Activated CD8-positive, alpha-beta memory T cell treated with anti-CD3 and anti-CD28 coated beads for 48 hours (primary cell): Measurements from ENCODE around the gene ACSS1.

Experiments
- DNase-seq, 3 experiments: peaks; one replicate each; pipeline ENCODE4 v3.0.0-alpha.2; 2020; ENCODE audit warnings: low read depth in 2 of 3, low spot score in 2 of 3

ACSS1 gene

DNA sequence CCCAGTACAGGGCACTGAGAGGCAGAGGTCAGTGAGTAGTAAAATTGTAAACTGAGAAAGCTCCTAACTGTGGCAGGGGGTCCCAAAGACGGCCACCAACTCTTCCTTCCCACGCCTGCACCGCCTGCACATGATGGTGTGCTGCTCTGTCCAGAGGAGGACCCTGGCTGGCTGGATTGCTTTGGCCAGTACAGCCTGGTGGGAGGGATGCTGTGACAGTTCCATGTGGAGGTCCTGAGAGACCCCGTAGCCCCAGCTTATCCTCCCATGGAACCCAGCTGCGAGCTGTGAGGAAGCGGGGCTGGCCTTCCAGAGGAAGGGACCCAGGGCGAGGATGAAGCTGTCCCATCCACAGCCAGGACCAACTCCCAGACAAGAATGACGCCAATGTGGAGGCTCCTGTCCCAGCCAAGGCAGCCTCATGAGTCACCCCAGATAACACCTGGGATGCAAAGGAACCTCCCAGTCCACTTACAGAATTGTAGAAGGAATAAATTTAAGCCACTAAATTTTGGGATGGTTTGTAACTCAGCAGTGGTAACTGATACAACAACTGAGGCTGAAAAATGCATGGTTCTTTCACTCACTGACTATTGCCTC is 2.0 kb upstream of the ACSS1 start:
- DNase-seq = no peak

DNA sequence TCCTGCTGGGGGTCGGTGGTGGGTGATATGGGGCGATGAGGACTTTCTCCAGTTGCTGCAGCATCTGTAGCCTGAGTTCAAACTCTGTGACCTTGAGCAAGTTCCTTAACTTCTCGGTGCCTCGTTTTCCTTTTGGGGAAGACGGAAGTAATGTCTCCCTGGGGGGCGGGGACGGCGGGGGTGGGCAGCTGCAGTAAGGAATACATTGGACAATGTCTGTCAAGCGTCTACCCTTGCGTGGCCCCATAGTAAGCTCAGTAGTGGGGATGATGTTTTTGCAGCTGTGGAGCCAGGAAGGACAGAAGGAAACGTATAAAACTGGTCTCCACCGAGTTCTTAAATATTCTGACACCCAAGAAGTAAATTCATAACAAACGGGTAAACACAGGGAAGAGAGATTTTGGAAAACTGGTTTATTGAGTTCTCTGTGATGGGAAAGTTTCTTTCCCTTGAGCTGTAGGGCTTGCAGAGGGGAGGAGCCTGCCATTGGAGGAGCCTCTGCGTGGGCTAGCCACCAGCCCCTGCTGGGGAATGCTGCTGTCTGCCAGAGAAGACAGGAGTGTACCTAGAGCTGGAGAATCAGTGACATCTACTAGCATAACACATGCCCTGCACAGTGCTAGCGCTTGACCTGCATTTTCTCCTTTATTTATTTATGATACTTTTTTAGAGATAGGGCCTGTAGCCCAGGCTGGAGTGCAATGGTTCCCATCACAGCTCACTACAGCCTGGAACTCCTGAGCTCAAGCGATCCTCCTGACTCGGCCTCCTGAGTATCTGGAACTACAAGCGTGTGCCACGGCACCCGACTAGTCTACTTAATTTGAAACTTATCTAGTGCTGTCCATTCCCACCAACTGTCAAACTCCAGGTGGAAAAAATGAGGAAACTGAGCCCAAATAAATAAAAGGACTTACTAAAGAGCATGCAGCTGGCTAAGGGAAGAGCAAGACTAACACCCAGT is 1.2 kb upstream of the ACSS1 start:
- DNase-seq = no peak

DNA sequence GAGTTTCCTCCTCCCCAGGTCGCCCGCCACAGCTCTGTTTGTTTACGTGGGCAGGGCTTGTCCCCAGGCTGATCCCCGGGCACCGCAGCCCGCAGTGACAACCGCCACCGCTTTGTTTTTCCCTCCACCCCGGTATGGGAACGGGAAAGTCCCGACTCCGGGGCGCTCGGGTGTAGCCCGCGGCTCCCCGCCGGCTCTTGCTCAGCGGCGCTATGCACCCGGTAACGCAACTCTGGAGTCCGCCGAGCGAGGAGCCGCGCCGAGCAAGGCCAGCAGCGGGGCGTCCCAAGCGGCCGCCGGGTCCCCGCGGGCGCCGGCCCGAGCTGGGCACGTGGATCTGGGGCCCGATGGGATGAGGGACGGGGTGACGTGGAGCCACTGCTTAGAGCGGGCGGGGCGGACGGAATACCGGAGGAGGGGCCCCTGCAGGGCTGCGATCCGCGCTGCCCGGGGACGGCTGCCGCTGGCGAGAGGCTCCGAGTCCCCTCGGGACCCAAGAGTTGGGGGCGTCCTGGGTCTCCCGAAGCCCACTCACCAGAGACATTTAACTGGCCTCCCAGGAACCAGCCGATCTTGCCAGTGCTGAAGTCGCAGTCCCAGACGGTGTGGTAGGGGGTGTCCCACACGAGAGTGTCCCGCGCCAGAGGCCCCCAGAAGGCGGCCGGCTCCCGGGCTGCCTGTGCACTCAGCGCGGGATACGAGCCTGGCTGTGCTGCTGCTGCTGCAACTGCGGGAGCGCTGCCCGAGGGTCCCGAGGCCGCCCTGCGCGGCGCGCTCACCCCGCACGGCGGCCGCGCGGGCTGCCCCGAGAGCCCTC is 497 bp downstream of the ACSS1 start:
- DNase-seq = peak; percentile 45 to 65 (median 65)

DNA sequence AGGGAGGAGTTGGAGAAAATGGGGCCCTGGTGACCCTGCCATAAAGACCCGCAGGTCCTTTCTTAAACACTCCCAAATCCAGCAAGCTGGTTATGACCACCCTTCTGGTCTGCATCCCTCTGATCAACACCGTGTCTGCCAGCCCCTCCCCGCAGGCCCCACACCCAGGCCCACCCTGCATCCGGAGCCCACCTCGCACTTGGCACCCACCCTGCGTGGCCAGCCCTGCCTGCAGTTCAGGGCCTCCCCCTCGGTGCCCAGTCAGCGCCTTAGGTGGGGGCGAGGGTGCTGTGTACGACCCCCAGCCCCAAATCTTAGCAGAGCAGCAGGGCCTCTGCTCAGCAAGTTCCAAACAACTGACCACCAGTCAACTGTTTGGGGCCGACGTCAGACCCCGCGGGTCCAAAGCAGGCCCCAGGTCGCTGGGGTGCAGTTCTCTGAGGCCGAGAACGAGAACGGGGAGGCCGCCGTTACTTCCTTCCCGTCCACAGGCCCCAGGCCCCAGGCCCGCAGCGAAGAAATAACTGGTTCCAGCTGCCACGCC is 1.2 kb downstream of the ACSS1 start:
- DNase-seq = no peak

DNA sequence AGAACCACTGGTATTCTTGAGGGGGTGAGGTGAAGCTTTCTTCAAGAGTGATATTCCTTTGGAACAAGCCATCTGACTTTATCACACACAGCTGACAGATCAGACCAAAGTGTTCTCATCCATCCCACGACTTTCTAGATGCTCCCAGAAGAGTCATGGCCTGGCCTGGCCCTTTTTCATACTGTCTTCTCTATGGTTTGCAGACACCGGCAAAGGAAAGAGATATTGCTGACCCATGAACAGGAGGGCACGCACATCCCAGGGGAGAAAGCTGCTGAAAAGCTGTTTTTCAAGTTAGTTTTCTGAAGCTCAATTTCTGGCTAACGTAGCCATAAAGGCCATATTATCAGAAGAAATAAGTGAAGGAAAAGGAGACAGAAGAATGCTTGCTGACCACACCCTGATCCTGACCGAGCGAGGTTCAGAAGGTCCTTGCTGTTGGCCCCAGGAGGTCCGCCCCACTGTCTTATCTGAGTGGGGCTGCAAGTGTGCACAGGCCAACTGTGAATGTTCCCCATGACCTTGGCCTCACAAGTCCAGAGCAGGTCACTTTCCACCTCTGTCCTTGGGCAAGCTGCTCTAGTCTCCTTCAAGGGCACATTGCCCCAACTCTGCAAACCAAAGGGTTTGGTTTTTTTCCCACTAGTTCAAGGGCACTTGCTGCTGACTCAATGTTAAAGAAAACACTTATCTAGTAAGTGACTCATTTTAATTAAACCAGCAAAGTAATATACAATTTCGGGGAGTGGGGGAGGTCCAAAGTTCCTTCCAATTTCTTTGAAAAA is 2.0 kb downstream of the ACSS1 start:
- no peak for DNase-seq

DNA sequence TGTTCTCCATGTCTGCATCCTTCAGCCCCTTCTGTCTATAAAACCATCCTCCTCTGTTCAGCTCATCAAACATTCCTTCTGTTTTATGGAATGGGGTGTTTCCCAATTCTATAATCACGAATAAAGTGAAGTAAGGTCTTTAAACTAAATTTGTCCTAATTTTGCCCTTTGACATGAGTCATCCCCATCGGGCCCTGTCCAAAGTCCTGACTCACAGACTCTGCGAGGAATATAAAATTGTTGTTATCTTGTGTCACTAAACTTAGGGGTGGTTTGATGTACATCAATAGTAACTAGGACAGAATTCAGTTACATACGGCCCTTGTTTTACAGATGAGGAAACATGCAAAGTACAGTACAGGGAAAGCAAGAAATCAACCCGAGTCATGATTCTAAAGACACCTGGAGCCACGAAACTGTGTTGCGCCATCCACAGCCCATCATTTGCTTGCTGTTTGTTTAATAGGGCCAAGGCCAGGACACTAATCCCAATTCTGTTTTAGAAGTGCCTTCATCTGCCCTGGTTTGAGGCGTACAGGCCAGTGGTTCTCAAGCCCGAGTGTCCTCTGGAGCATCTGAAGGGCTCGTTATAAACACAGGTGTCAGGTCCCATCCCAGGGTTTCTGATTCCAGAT is 2.8 kb downstream of the ACSS1 start:
- no peak for DNase-seq

DNA sequence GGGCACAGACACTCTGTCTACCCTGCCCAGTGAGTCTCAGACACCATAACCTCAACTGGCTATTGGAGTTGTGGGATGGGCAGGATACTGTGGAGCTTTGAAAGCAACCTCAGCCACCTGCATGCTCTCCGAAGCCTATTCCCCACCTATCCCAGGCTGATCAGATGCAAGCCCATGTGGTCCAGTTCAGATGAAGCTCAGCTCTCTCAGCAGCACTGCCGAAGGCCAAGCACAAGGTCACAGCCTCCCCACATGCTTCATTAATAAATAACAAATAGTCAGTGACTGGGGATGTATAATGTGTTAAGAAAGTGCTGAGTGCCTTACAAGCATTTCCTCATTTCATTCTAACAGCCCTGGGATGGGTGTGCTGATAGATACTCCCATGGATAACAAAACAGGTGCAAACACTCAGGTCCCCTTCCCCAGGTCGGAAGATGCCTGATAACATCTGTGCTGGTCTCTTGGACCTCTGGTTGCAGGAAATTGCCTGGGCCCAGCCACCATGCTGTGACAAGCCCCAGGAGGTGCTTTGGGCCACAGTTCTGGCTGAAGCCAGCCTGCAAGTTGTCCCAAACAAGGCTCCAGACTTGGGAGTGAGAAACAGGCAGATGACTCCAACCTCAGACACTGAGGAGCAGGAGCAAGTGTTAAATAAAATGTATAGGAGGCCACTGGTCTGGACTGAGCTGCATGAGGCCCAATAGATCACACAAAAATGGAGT is 3.7 kb downstream of the ACSS1 start:
- no peak for DNase-seq

DNA sequence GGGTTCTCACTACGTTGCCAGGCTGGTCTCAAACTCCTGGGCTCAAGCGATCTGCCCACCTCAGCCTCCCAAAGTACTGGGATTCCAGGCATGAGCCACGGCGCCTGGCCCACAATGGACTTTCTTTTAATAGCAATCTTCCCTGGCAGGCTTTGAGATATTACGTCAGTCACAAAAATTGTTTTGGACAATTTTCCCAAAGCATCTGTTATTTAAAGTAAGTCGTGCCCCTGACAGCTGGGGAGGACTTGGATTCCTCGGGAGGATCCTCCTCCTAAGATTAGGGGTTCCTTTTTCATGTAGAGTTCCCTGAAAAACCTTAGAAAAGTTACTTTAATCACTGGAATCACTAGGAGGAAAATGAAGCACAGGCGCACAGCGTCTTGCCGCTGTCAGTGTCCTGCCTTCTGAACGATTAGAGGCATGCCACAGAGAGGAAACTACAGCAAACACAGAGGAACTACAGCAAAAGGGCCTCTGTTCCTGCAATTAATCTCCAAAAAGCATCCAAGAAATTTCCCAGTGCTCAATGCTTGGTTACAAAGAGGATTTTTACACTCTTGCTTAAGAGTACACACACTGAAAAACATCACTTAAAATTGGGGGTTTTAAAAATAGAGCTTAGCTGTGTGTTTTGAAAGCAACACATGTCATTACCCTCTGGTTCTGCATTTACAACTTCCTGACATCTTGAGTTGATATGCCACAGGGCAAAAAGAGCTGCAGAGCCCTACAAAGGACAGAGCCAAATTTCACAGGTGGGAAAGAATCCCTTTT is 4.5 kb downstream of the ACSS1 start:
- no peak for DNase-seq

DNA sequence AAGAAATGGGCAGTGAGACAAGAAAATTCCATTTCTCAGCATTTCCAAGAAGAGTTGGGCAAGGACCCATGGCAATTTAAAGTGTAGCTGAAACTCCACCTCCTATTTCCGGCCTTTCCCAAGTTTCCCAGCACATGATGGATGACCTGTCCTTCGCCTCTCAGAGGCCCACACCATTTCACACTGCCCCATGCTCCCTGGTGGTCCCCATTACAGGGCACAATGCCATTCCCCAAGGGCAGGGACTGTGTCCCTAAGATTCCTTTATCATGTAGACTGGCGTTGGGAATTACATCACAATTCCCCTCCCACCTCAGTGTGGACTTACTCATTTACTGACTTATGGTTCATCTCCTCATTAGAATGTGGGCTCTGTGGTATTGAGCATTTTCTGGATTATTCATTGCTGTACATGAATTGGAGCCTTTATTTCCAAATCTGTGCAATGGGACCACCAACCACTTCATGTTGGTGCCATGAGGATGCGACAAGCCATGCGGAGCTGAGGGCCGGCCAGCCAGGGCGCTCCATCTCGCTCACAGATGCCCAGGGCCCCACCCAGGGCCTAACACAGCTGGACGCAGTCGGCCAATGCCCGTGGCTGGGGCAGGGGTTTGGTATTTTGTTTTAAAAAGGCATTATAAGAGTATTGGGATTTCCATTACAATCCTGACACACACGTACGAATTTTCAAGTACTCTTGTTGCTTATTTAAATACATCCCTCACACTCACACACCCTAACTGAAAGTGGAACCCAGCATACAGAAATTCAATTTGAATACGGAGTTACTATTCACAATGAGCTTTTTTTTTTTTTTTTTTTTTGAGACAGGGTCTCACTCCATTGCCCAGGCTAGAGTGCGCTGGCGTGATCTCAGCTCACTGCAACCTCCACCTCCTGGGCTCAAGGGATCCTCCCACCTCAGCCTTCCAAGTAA is 5.4 kb downstream of the ACSS1 start:
- no peak for DNase-seq

DNA sequence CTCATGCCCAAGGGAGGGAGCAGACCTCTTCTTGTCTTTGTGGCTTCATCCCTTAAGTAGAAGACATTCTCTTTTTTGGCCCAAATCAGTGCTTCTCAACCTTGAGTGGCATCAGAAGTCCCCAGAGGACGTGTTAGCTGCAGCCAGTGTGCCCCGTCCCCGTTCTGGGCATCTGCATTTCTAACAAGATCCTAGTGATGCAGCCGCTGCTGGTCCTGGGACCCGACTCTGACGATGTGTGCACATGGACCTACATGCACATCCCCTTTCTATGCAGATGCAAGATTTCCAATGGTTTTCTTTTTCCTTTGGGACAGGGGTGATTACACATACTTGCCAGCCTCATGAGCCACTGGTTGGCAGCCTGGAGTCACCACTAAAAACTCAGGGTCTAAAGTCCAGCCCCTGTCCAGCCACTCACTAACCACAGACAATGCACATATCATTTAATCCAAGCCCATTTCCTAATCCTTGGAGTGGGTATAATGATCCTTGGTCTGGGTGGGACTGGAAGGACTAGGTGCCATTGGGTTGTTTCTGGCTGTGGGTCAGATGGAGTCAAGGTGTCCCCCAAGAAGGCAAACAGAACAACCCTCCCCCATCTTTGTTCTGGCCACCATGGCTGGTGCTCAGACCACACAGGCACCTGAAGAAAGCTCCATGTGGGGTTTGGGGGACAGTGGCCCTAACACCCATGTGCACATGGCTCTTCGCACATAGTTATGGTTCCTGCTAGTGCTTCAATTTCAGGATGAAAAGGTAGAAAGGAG is 6.4 kb downstream of the ACSS1 start:
- no peak for DNase-seq

DNA sequence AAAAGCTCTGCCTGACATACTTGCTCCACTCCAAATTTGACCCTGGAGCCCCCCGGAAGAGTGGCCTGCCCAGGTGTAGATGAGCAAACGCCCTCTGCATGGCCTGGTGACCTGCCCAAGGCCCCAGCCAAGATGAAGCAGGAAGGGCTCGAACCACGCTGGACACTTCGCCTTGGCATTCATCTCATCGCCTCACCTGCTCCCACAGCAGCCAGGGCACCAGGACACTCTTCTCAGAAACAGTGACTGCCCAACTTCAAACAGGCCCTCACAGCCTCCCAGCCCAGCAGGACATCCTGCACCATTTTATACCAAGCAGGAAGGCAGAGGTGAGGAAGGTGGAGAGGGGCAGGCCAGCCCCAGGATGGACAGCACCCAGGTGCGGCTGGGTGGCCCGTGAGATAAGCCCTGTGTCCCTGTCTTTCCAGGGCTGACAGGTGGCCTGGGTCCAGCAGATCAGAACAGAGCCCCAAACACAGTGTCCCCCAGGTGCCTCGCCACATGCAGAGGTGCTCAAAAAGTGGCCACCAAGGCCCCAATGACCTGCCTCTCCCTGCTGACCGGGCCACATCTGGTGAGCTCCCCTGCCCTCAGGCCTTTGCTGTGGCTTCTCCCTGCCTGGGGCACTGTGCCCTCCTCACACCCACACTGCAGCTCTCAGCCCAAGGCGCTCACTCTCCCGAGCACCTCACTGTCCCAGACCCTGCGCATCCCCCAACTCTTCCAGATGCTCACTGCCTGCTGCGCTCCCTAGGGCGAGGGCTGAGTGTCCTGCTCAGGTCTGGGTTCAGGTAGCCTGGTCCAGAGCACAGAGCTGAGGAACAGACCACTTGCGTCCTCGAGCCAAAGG is 7.2 kb downstream of the ACSS1 start:
- no peak for DNase-seq

DNA sequence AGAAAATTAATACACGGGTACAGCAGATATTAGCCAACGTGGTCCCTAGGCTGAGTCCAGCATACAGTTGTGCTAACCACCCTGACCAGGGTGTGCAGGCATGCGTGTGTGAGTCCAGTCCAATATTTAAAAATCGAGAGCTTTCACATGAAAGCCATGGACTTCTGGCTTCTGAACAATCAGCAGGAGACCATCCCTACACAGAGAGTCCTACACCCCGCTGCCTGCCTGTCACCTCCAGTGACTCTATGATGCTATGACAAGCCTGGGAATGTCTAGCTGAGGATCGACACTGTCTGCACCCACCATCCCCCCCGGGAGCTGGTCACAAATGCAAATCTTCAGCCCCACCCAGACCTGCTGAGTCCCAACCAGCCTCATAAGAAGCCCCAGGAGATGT is 7.9 kb downstream of the ACSS1 start:
- DNase-seq = no peak

DNA sequence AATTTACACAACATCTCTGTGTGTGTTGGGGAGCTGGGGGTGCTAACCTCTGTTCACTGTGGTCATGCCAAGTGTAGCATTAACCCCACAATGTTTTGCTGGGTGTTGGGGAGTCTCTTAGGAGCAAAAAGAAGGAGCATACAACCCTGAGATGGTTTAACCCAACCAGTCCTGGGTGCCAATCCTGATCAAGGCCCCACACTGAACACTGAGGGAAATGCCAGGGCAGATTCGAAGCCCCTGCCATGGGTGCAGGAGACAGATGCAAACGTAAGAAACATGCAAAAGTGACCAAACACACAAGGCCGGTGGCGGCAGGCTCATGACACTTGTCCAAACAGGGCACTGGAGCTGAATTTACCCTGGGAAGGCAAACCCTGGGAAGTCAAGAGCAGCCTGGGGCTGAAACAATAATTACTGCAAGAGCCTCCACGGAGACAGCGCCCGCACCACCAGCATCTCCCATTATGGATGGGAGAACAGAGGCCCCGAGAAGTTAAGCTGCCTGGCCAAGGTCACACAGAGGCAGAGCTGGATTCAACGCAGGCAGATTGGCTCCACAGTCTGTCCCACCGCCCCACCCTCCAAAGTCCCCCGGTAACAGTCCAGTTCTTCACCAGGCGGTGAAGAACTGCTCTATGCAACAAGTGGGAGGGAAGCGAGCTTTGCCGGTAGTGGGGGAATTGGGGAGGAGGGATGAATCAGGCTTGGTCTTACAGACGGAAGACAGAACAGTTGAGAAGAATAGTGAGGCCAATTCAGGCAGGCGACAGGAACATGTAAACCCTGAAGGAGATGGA is 8.5 kb downstream of the ACSS1 start:
- DNase-seq = no peak

DNA sequence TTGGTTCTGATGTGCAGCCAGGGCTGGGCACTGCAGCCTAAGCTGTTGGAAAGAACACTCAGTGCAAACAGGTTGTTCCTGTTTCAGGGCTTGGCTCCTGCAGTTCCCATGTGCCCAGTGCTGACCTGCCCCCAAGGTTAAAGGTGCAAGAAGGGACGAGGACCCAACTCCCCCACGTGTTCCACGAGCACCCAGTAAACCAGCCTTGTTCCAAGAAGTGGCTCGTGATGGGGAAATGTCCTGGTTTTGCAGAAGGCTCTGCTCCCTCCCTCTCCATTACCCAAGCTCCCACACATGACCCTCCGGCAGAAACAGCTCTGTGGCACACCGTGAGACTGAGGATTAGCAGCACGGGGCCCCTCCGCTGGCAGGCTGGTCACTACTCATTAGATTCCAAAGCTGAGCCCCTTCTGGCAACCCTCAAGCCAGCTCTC is 9.4 kb downstream of the ACSS1 start:
- DNase-seq = no peak

DNA sequence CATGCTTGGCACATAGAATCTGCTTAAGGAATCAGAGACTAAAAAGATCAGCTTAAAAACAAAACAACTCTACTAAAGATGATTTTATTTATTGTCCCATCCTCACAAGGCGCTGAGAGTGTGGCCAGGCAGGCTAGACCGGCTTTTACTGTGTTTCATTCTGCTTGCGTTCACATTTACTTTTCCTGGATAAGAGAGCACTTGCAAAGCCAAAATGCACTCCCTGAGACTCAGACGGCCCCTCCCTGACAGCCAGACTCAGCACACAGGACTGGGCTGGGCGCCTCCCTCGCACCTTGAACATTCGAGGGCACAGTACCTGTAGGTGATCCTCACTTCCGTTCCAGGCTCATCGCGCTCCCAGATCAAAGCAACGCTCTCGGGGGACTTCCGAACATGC is 10.2 kb downstream of the ACSS1 start:
- DNase-seq = no peak
